ENCODE data around the gene AGAP1.

DNA sequence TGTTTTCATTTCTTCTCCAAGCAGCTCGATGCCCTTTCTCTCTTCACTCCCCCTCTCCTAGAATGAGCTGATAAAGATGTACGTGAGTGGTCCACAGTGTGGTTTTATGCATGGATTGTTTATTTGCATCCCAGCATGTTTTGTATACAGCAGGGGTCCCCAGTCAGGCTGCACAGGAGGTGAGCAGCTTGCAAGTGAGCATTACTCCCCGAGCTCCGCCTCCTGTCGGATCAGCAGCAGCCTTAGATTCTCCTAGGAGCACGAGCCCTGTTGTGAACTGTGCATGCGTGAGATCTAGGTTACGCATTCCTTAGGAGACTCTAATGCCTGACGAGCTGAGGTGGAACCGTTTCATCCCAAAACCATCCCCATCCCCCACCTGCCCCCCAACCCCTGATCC, 262.6 kb downstream of the AGAP1 start:
- TF ChIP-seq, protein P1, sequence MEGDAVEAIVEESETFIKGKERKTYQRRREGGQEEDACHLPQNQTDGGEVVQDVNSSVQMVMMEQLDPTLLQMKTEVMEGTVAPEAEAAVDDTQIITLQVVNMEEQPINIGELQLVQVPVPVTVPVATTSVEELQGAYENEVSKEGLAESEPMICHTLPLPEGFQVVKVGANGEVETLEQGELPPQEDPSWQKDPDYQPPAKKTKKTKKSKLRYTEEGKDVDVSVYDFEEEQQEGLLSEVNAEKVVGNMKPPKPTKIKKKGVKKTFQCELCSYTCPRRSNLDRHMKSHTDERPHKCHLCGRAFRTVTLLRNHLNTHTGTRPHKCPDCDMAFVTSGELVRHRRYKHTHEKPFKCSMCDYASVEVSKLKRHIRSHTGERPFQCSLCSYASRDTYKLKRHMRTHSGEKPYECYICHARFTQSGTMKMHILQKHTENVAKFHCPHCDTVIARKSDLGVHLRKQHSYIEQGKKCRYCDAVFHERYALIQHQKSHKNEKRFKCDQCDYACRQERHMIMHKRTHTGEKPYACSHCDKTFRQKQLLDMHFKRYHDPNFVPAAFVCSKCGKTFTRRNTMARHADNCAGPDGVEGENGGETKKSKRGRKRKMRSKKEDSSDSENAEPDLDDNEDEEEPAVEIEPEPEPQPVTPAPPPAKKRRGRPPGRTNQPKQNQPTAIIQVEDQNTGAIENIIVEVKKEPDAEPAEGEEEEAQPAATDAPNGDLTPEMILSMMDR (IDR thresholded peaks at IDR 0.05; ENCODE audit: insufficient read depth, low read depth, low read length): no peak
- no peak for TF ChIP-seq EZH2 (IDR thresholded peaks at IDR 0.05; ENCODE audit: insufficient read depth, low read length)
